ENCODE measurements around the gene NTN1.
"Not testable (repeated sequence)": the region's sequence is repeated elsewhere in the genome, so short reads cannot be mapped to it uniquely, and the experiment has no call there.

The NTN1 gene

DNA sequence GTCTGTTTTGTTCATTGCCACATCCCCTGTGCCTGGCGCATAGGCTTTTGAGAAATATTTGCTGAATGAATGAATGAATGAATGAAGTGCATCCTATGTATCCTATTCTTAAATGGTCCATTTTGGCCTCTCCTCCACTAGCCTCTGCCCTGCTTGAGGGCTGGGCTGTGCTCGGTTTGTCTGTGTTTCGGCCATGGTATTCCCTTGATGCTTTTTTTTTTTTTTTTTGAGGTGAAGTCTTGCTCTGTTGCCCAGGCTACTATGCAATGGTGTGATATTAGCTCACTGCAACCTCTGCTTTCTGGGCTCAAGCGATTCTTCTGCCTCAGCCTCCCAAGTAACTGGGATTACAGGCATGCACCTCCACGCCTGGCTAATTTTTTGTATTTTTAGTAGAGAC lies 110.1 kb downstream of the NTN1 start:
- no peak for DNase-seq

- no peak for DNase-seq
Observed at GRCh38 chr17:9132291-9132690, 111.0 kb downstream of the NTN1 start.

- DNase-seq, result no peak
Observed at GRCh38 chr17:9132944-9133610, 111.8 kb downstream of the NTN1 start.

- DNase-seq, result no peak
Observed at GRCh38 chr17:9138161-9138717, 116.9 kb downstream of the NTN1 start.

DNA sequence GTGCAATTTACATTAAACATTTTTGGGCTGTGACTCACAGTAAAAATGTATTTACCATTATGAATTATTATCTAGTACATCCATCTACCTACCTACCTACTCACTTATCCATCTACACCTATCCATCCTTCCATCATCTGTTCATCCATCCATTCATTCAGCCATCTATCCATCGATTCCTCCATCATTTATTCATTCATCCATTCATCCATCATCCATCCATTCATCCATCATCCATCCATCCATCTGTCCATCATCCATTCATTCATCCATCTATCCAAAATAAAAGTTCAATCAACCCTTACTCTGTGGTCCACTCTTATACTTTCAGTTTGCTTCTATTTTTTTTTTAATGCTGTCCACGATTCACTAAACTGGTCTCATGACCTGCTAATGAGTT lies 118.4 kb downstream of the NTN1 start:
- no peak for DNase-seq

GRCh38 chr17:9140550-9141424 lies 119.5 kb downstream of the NTN1 start:
- DNase-seq, result no peak

- DNase-seq, result no peak
Observed at GRCh38 chr17:9141425-9141753, 120.1 kb downstream of the NTN1 start.

- DNase-seq, result no peak
Observed at GRCh38 chr17:9142772-9143494, 121.6 kb downstream of the NTN1 start.

- no peak for DNase-seq
Observed at GRCh38 chr17:9144502-9145249, 123.4 kb downstream of the NTN1 start.

DNA sequence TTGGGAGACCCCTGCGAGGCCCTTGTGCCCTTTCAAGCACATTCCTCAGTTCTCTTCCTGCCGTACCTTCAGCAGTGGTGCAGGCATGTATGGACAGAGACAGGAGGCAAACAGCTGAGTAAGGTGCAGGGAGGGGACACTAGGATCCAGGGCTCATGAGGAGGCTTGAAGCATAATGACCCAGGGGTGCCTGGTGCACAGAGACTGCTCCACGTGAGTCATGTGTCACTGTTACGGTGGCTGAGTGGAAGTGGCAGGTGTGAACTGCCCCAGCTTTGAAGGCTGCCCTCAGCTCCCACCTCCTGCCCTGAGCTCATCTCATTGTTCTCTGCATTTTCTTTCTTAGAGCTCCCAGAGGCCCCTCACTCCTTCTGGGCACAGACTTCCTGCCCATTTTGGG lies 124.8 kb downstream of the NTN1 start:
- DNase-seq, result no peak

- DNase-seq, result no peak
Observed at GRCh38 chr17:9148905-9149525, 127.7 kb downstream of the NTN1 start.

DNA sequence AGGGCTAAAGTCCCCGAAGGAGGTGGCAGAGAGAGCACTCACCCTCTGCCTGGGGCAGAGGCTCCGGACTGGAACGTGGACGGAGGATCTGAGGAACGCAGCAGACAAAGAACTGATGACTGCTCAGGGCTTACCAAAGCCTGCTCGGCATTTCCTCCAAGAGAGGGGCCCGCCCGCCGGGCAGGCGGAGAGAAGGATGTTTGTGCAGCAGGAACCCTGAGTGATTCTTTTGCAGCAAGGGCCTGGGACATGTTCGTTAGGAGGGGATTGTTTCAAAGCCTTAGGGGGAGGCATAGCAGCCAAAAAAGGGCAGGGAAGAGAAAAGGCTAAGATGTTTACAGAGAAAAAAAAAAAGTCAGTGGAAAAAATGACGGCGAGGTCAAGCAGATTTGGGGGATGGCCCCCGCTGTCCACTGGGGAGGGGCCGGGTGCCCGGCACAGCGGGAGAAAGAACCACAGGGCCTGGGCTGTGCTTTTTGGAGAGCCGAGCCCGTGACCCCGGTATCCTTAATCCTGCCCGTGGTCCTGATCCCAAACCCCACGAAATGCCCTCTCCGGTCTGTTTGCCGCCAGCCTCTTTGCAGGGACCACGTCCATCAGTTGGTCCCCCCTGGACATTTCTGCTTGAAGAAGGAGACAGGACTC lies 129.3 kb downstream of the NTN1 start:
- no peak for DNase-seq

DNA sequence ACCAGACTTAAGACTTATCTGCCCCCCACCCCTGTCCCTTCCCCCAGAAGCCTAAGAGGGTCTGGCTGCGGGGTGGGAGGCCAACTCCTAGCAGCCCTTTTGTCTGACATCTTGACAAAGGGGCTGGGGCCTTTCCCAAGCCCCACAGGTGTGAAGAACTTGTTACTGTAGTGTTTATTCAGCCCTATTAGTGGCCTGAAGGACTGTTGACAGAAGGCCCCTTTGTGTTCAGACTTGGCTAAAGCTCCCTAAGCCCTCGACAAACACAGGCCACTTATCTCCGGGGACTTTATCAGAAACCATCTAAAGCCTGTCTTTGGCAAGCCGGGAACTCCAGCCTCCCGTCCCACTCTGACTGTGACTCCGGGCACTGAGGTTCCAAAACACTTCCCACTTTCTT lies 129.8 kb downstream of the NTN1 start:
- DNase-seq, result no peak

DNA sequence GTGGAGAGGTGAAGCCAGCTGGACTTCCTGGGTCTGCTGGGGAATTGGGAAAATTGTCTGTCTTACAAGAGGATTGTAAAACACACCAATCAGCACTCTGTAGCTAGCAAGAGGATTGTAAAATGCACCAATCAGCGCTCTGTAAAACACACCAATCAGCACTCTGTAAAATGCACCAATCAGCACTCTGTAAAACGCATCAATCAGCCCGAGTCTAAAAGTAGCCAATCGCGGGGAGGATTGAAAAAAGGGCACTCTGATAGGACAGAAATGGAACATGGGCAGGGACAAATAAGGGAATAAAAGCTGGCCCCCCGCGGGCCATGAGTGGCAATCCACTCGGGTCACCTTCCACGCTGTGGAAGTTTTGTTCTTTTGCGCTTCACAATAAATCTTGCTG lies 130.4 kb downstream of the NTN1 start:
- not testable (repeated sequence) for DNase-seq

- no peak for DNase-seq
Observed at GRCh38 chr17:9158544-9159452, 137.5 kb downstream of the NTN1 start.

- no peak for DNase-seq
Observed at GRCh38 chr17:9162275-9162985, 141.1 kb downstream of the NTN1 start.

GRCh38 chr17:9166788-9167187 lies 145.5 kb downstream of the NTN1 start:
- no peak for DNase-seq

DNA sequence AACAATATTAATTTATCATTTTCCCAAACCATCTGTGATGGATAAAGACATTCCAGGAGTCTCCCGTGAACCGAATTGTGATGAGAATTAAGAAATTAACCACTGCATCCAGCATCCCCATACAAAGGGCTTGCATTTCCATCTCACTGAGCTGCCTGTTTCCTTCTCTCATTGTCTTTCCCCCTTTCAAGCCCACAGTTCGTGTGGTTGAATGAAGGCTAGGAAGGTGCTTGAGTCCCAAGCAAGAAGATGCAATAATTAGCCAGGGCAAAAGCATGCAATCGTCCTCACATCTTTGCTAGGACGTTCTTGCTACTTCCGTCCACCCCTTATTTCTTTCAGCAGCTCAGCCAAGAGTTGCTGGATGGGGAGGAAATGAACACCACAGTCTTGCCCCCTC lies 146.1 kb downstream of the NTN1 start:
- DNase-seq, result no peak

GRCh38 chr17:9169116-9169515 lies 147.8 kb downstream of the NTN1 start:
- no peak for DNase-seq

GRCh38 chr17:9170336-9170735 lies 149.0 kb downstream of the NTN1 start:
- no peak for DNase-seq

All from activated CD4-positive, alpha-beta T cell treated with anti-CD3 and anti-CD28 coated beads, Interleukin-2, Interleukin-6, amounts not matched to agents 100 ng/mL and 50 ng/mL, durations not matched to agents 16 hours and 8 hours (primary cell).